Fibroblast of villous mesenchyme (primary cell): Measurements from ENCODE around the gene TMEM62. TPM values are rescaled to one million over a fixed set of nuclear protein-coding genes. Genes with fewer than 3 reads are reported as not detected.

Source experiments
- DNase-seq: peaks from one replicate; pipeline ENCODE4 v3.0.0-alpha.2; 2010; ENCODE audit warnings: low read depth
- H3K4me3 ChIP-seq: 2 replicates; pipeline ENCODE4 v1.5.1; 2011; ENCODE audit warnings: low read depth, mild to moderate bottlenecking, low read length
- total RNA-seq: library from RNA; depleted of rRNA; stranded (reverse); fragments of >200 nt; gene quantifications from 2 replicates; pipeline ENCODE4 v1.2.3, GENCODE V29; 2012
- TF ChIP-seq, protein P1 (sequence below): IDR thresholded peaks from 2 replicates; pipeline ENCODE4 v1.5.1; 2012; ENCODE audit warnings: low read depth, mild to moderate bottlenecking, low read length; ENCODE audit not compliant: insufficient read depth

The TMEM62 gene
- total RNA-seq, 1 donor, result 16.8 TPM

DNA sequence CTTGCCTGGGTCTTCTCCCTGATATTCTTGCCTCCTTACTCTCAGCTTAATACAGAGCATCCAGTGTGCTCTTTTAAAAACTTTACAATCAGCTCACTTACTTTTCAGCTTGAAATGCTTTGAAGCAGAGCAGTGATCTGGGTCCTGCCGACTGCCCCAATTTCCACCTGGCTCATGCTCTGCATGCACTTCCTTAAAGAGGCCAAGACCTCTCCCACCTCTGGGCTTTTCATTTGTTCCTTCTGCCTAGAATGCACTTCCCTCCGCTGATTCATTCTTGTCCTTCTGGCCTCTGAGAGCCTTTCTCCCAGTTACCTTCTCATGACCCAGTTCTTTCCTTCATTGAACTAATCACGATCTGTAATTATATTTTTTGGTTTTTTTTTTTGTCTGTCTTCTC lies 49.9 kb downstream of the TMEM62 start:
- no peak for DNase-seq
- TF ChIP-seq, protein P1, sequence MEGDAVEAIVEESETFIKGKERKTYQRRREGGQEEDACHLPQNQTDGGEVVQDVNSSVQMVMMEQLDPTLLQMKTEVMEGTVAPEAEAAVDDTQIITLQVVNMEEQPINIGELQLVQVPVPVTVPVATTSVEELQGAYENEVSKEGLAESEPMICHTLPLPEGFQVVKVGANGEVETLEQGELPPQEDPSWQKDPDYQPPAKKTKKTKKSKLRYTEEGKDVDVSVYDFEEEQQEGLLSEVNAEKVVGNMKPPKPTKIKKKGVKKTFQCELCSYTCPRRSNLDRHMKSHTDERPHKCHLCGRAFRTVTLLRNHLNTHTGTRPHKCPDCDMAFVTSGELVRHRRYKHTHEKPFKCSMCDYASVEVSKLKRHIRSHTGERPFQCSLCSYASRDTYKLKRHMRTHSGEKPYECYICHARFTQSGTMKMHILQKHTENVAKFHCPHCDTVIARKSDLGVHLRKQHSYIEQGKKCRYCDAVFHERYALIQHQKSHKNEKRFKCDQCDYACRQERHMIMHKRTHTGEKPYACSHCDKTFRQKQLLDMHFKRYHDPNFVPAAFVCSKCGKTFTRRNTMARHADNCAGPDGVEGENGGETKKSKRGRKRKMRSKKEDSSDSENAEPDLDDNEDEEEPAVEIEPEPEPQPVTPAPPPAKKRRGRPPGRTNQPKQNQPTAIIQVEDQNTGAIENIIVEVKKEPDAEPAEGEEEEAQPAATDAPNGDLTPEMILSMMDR, result no peak
- no peak overlapping the region for H3K4me3 ChIP-seq

GRCh38 chr15:43184407-43185124 lies 51.2 kb downstream of the TMEM62 start:
- no peak for DNase-seq
- H3K4me3 ChIP-seq, result no peak overlapping the region
- TF ChIP-seq, protein P1, result no peak

- TF ChIP-seq, protein P1, result peak; percentile 52
- peak; percentile 85 for DNase-seq
- peak within 1 kb of the TSS; percentile 91 for H3K4me3 ChIP-seq
Observed at GRCh38 chr15:43185157-43186002, 52.0 kb downstream of the TMEM62 start, which contains the start of gene CCNDBP1. Gene CCNDBP1, plus strand, starts transcription at chr15:43185403. Its CDS starts 96 bp downstream, at chr15:43185499.

GRCh38 chr15:43186003-43186353 lies 52.6 kb downstream of the TMEM62 start:
- H3K4me3 ChIP-seq, result peak overlapping the region; percentile 91
- DNase-seq, result no peak
- TF ChIP-seq, protein P1, result no peak

- peak; percentile 60 for DNase-seq
Observed at GRCh38 chr15:43187544-43188155, 54.3 kb downstream of the TMEM62 start.

GRCh38 chr15:43189296-43189695 lies 55.9 kb downstream of the TMEM62 start:
- no peak for DNase-seq
- H3K4me3 ChIP-seq, result no peak overlapping the region
- TF ChIP-seq, protein P1, result no peak

More at GRCh38 chr15:43187544-43188155, 54.3 kb downstream of the TMEM62 start:
- TF ChIP-seq, protein P1, result peak; percentile 73
- H3K4me3 ChIP-seq, result no peak overlapping the region
